Pancreas (tissue), 10 donors: Measurements from ENCODE around the gene BEGAIN. TPM values are rescaled to one million over a fixed set of nuclear protein-coding genes. Genes with fewer than 3 reads are reported as not detected.

Source experiments
- ATAC-seq, 4 donors: fragments of 200-7000 bp; cut with Tn5 transposase; one replicate each; pipeline versions ENCODE4 v1.8.0 to v1.9.1; 2020; ENCODE audit warnings: mild to moderate bottlenecking in 4 of 4, moderate library complexity in 4 of 4
- DNase-seq, 6 donors: peaks; one replicate each; pipeline ENCODE4 v3.0.0-alpha.2; 2020
- FAIRE-seq: peaks from 2 replicates; lab custom pipeline; 2012; peaks lifted over from hg19 to GRCh38; lab: Jason Lieb, UNC
- H3K27ac ChIP-seq, 4 donors: fragments of 200-600 bp; sonication (generic); 1 replicate in 3 of 4; 2 replicates in 1 of 4; pipeline versions ENCODE4 v1.5.0 to v1.8.0; 2020
- H3K27me3 ChIP-seq, 4 donors: fragments of 200-600 bp; one replicate each; pipeline ENCODE4 v1.8.0; 2021
- H3K36me3 ChIP-seq, 3 donors: fragments of 200-600 bp; sonication (generic) in 1 of 3; one replicate each; pipeline versions ENCODE4 v1.5.0 to v1.8.0; 2020 to 2021
- H3K4me1 ChIP-seq, 3 donors: fragments of 200-600 bp; one replicate each; pipeline ENCODE4 v1.8.0; 2021
- H3K4me3 ChIP-seq, 4 donors: fragments of 200-600 bp; sonication (generic) in 2 of 4; one replicate each; pipeline versions ENCODE4 v1.5.0 to v1.8.0; 2020 to 2021
- H3K9me3 ChIP-seq, 4 donors: fragments of 200-600 bp; one replicate each; pipeline ENCODE4 v1.8.0; 2021
- WGBS, 2 donors: extraction: QIAGEN DNeasy Blood & Tissue Kit; methylation state at CpG; one replicate each; pipeline ENCODE4 v1.1.7; 2013; 5-methylcytosine and 5-hydroxymethylcytosine counted together
- intact Hi-C, 3 donors: fragments of 100-400 bp; cut with DNase I; formaldehyde crosslinking; loops; one replicate each; pipeline versions ENCODE4 v1.11.1 to v1.14.2; 2022
- polyA plus RNA-seq, 2 donors: library from polyadenylated mRNA; stranded (reverse); fragments of 200-250 nt; gene quantifications; one replicate each; pipeline ENCODE4 v1.2.3, GENCODE V29; 2013
- total RNA-seq, 6 donors: library from RNA; stranded (reverse); fragmentation: NEBNext Ultra II Directional in 4 of 6; extraction: Animal tissue kit (Norgen Biotek cat#: 25700) in 4 of 6; gene quantifications; one replicate each; pipeline versions ENCODE4 v1.2.1 to v1.2.4, GENCODE V29; 2021 to 2023
- TF ChIP-seq, protein P1 (sequence below), 4 donors: fragments of 200-600 bp; sonication (generic) in 3 of 4; IDR thresholded peaks; one replicate each; pipeline versions ENCODE4 v1.5.0 to v1.8.0; 2021; ENCODE audit warnings: antibody characterized with exemption in 4 of 4
- donor health status: healthy with polysubstance abuse.
- donor health status: DM: no; HTN: no; CAD: no; lungs with moderate emphysema.
- donor health status: DM: no; HTN: no; CAD: no.
- donor health status: control.
- donor health status: control.
- donor health status: Bipolar disorder and iron deficiency.
- donor health status: DM: yes; HTN: yes; CAD: no.
- donor health status: DM: no; HTN: no; CAD: no.
- donor health status: DM: no; HTN: no; CAD: no.
- donor health status: DM: yes; HTN: yes; CAD: no.

Gene BEGAIN
- total and polyA plus RNA-seq, 8 donors, result 9.1 to 32.2 (median 15.4) TPM

DNA sequence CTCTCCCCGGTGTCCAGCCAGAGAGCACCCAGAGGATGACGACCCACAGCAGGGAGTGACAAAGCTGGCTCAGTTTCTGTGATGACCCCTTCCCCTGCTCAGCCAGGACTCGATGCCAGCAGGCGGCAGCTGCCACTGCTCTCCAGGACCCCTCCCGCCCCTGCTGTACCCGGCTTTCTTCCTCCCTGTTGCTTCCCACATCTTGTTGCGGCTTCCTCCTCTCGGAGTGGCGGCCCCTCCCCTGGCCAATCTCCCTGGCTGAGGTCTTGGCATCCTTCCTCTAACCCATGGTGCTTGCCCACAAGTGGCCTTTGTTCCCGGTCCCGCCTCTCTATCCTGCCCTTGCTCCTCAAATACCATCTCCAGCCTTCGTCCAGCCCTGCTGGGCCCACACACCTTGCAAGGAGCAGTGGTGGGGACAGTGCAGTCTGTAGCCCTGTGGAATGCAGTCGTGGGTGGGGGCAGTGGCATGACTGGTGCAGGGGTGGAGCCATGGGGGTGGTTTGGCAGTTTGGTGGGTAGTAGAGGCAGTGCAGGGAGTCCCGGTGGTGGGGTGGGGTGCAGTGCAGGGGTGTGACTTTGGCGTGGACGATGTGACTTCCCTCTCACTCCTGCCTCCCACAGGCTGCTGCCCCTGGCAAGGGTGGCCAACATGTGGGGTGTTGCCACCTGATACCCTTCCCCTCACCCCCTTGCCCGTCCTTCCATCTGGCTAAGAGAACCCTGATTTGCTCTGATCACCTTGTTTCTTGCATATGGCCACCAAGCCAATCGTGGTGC, 16.3 kb upstream of the BEGAIN start:
- H3K4me1 ChIP-seq, result no peaks in the 10 kb centered on the region
- no peak overlapping the region for H3K4me3 ChIP-seq
- WGBS, 2 donors, result 79 to 85% methylated on average over 17 to 18 of the region's 18 CpGs
- intact Hi-C loops, result no loop called here
- no peak overlapping the region for H3K27ac ChIP-seq
- peak in 1 of 6 donors; percentile 43 for DNase-seq
- no peaks in the 10 kb centered on the region for H3K27me3 ChIP-seq
- ATAC-seq, result no peak
- no peaks in the 10 kb centered on the region for H3K36me3 ChIP-seq
- no peak for FAIRE-seq
- no peaks in the 10 kb centered on the region for H3K9me3 ChIP-seq
- TF ChIP-seq, protein P1, sequence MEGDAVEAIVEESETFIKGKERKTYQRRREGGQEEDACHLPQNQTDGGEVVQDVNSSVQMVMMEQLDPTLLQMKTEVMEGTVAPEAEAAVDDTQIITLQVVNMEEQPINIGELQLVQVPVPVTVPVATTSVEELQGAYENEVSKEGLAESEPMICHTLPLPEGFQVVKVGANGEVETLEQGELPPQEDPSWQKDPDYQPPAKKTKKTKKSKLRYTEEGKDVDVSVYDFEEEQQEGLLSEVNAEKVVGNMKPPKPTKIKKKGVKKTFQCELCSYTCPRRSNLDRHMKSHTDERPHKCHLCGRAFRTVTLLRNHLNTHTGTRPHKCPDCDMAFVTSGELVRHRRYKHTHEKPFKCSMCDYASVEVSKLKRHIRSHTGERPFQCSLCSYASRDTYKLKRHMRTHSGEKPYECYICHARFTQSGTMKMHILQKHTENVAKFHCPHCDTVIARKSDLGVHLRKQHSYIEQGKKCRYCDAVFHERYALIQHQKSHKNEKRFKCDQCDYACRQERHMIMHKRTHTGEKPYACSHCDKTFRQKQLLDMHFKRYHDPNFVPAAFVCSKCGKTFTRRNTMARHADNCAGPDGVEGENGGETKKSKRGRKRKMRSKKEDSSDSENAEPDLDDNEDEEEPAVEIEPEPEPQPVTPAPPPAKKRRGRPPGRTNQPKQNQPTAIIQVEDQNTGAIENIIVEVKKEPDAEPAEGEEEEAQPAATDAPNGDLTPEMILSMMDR (IDR thresholded peaks at IDR 0.05), result no peak

GRCh38 chr14:100602621-100603230, 15.5 kb upstream of the BEGAIN start:
- DNase-seq (no peak), FAIRE-seq (no peak), ATAC-seq (no peak)
- Histone ChIP-seq H3K4me3 (no peak overlapping the region), H3K9me3 (no peaks in the 10 kb centered on the region), H3K36me3 (no peaks in the 10 kb centered on the region), H3K27ac (no peak overlapping the region), H3K27me3 (no peaks in the 10 kb centered on the region), H3K4me1 (no peaks in the 10 kb centered on the region)
- intact Hi-C loops, result no loop called here
- TF ChIP-seq, protein P1 (IDR thresholded peaks at IDR 0.05), result no peak
- WGBS, 2 donors, result 68 to 76% methylated on average over 7 of the region's 7 CpGs

- no peak for DNase-seq
- H3K27ac ChIP-seq, result no peak overlapping the region
- ATAC-seq, result no peak
- H3K36me3 ChIP-seq, result no peaks in the 10 kb centered on the region
- FAIRE-seq, result no peak
- H3K4me3 ChIP-seq, result no peak overlapping the region
- intact Hi-C loops, result no loop called here
- TF ChIP-seq, protein P1 (IDR thresholded peaks at IDR 0.05), result no peak
- WGBS, 2 donors, result 83 to 87% methylated on average over 4 of the region's 4 CpGs
- H3K4me1 ChIP-seq, result no peaks in the 10 kb centered on the region
- no peaks in the 10 kb centered on the region for H3K27me3 ChIP-seq
- H3K9me3 ChIP-seq, result no peaks in the 10 kb centered on the region
Measured at GRCh38 chr14:100601914-100602313, 14.7 kb upstream of the BEGAIN start.

DNA sequence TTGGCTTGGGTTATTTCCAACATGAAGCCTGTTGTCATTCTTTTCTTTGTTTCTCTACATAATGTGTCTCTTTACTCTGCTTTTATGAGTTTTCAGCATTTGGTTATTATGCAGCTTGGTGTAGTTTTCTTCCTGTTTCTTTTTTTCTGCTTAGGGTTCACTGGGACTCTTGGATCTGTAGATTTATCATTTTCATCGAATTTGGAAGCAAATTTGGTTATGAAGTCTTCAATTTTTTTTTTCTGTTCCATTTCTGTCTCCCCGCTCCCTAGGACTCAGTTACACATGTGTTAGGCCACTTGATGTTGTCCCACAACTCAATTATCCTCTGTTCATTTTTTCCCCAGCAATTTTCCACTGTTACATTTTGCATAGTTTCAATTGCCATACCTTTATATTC, 13.8 kb upstream of the BEGAIN start:
- H3K4me3 ChIP-seq, result no peak overlapping the region
- H3K4me1 ChIP-seq, result no peaks in the 10 kb centered on the region
- H3K27me3 ChIP-seq, result no peaks in the 10 kb centered on the region
- ATAC-seq (no peak), DNase-seq (no peak), FAIRE-seq (no peak)
- H3K9me3 ChIP-seq, result no peaks in the 10 kb centered on the region
- no peak overlapping the region for H3K27ac ChIP-seq
- TF ChIP-seq, protein P1 (IDR thresholded peaks at IDR 0.05), result no peak
- intact Hi-C loops, result no loop called here
- WGBS, 2 donors, result 77 to 91% methylated on average over 2 of the region's 2 CpGs
- no peaks in the 10 kb centered on the region for H3K36me3 ChIP-seq

DNA sequence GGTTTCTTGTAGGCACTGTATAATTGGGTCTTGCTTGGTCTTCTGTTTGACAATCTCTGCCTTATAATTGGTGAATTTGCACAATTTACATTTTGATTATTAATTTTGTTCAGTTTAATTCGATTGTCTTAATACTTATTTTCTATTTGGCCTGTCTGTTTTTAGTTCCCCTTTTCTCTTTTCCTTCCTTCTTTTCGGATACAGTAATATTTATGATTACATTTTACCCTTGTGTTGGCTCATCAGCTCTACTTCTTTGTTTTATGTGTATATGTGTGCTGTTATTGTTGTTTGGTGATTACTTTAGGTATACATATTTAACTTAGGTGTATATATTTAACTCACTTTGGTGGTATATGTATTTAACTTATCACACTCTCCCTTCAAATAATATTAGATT, 12.8 kb upstream of the BEGAIN start:
- intact Hi-C loops, result no loop called here
- H3K4me3 ChIP-seq, result no peak overlapping the region
- no peak for ATAC-seq
- no peaks in the 10 kb centered on the region for H3K27me3 ChIP-seq
- TF ChIP-seq, protein P1 (IDR thresholded peaks at IDR 0.05), result no peak
- 46 to 62% methylated on average over 2 of the region's 2 CpGs for WGBS, 2 donors
- H3K9me3 ChIP-seq, result no peaks in the 10 kb centered on the region
- no peak for DNase-seq
- no peak overlapping the region for H3K27ac ChIP-seq
- H3K36me3 ChIP-seq, result no peaks in the 10 kb centered on the region
- H3K4me1 ChIP-seq, result no peaks in the 10 kb centered on the region
- no peak for FAIRE-seq
